Lung microvascular endothelial cell (primary cell): ENCODE data around the gene RSPO1. TPM values are rescaled to one million over a fixed set of nuclear protein-coding genes. Genes with fewer than 3 reads are reported as not detected.

Experiments
- DNase-seq, 2 donors: peaks; one replicate each; pipeline versions ENCODE4 v3.0.0 to v3.0.0-alpha.2; 2010; ENCODE audit warnings: low read depth in 2 of 2
- total RNA-seq: library from RNA; depleted of rRNA; stranded (reverse); fragments of >200 nt; gene quantifications from 2 replicates; pipeline ENCODE4 v1.2.1, GENCODE V29; 2014

Gene RSPO1
- total RNA-seq, 1 donor from 2014 or later, result not detected

DNA sequence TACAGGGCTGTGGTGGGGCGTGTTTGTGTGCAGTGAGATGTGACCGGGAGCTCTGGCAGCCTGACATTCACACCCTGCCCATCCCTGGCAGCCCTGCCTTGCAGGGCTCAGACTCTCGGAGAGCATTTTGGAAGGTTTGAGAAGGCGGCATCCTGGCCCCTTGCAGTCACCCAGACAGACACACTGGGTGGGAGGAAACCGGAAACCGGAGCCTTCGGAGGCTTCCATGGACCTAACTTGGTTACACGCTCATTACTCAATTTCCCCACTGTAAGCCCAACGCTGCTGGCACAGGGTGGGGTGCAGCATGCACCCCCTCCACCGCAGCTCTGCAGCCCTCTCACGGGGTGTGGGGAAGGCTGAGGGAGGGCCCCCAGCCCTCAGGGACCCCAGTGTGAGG is 22.2 kb upstream of the RSPO1 start:
- no peak for DNase-seq

DNA sequence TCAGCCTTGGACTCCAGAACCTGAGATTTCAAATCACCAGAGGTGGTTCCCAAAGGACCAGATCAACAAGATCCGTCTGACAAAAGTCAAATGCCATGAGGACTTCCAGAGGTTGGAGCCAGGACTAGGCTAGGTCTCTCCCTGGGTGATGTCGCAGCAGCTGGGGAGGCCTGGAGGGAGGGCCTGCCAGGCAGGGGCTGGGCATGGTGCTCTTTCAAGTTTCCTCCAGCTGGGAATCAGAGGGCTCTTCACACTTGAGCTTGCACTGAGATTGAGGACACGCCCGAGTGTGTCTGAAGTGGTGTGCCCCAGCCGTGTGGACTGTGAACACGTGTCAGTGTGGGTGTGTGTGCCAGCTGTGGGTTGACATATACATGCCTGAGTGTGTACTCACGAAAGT is 21.3 kb upstream of the RSPO1 start:
- DNase-seq, result no peak

DNA sequence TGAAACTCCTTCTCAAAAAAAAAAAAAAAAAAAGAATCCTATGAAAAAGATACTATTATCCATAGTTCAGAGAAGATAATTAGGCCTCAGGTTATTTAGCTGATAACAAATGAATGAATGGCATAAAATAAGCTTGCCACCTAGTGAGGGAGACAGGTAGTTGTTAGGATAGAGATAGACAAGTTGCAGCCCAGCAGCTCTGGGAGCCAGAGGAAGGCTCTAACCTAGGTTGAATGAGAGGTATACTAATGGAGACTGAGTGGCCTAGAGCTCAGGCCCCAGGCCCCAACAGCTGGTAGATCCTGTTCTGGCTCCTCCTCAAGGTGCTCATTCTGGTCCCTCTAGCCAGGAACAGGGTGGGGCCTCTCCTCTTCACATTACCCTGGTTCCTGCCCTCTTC is 20.6 kb upstream of the RSPO1 start:
- DNase-seq, result no peak

DNA sequence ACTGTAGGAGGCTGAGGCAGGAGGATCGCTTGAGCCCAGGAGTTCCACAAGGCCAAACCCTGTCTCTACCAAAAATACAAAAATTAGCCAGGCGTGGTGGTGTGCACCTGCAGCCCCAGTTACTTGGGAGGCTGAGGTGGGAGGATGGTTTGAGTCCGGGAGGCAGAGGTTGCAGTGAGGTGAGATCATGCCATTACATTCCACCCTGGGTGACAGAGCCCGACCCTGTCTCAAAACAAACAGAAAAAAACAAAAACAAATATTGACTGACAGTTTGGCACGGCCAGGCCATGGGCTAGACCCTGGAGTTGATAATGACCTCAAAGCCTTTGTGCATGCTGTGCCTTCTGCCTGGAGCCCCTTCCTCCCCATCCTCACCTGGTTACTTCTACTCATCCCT is 19.2 kb upstream of the RSPO1 start:
- DNase-seq, result no peak

DNA sequence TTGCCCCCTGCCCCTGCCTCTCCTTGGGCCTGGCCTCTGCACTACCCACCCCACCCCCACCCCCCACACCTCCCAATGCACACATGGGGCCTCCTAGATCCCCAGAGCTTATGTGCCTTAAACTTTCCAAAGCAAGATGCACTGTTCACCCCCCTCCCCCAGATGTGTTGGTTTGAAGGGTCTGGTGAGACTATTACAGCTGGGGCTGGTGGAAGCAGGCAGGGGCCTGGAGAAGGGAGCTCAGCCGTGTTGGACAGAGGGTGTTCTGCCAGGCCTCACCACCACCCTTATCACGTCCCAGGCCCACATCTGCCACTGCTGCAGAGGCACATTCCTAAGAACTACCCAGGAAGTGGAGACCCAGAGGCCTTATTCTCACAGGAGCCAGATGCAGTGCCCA is 18.3 kb upstream of the RSPO1 start:
- DNase-seq, result no peak

DNA sequence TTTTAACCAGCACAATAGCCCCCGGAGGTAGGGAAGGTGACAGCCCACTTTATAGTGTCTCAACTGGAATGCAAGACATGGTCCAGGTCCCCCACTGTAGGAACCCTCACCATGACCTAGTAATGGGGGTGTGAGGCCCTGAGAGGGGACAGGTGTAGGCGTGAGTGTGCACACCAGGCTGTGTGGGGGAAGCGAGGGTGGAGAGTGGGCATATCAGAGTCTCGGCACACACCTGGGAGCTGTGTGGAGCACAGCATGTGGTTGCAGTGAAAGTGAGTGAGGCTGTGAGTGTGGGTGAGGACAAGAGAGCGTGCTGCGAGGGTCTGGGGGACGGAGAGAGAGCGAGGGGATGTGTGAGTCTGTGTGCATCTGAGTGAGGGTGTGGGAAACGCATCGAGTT is 17.1 kb upstream of the RSPO1 start:
- DNase-seq, result no peak

DNA sequence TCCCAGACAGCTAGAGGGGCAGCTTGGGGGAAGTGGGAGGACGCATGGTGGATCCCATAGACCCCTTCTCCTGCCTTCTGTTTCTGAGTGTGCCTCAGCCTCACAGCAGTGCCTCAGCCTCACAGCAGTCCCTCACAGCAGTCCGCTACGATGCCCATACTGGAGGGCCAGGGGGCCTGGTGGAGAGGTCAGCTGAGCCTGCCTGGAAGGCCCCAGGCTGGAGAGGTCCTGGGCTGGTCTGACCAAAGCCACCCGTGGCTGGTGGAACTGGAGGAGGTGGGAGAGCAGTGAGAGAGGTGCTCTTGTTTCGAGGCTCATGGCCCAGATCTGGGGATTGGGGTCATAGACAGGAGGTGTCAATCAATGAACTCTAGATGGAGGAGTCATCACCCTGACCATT is 16.0 kb upstream of the RSPO1 start:
- no peak for DNase-seq

DNA sequence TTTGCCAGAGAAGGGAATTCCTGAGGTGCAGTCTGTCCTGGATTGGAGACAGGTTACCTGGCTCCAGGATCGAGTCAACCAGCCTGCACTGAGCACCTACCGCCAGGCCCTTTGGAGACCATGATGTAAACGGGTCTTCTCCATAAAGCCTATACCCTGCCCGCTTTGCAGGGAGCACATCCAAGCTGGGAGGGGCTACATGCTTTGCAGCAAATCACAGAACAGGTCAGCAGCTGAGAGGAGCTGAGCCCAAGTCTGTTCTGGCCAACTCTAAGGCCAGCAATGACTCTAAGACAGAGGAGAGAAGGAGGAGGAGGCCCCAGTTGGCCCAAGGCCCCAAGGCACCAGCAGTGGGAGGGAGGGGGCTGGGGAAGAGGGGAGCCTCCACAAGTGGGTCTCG is 15.5 kb upstream of the RSPO1 start:
- DNase-seq, result no peak

DNA sequence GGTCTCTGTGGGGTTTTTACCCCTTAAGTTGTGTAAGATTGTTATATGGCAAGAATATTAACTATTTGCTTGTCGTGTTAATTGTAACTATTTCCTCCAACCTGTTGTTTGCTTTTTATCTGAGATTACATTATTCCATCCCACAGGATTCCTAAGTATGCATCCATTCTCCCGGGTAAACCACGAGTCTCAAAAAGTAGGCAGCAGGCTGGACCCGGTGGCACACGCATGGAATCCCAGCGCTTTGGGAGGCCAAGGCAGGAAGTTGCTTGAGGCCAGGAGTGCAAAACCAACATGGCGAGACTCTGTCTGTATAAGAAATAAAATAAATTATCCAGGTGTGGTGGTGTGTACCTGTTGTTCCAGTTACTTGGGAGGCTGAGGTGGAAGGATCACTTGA is 12.6 kb upstream of the RSPO1 start:
- no peak for DNase-seq

DNA sequence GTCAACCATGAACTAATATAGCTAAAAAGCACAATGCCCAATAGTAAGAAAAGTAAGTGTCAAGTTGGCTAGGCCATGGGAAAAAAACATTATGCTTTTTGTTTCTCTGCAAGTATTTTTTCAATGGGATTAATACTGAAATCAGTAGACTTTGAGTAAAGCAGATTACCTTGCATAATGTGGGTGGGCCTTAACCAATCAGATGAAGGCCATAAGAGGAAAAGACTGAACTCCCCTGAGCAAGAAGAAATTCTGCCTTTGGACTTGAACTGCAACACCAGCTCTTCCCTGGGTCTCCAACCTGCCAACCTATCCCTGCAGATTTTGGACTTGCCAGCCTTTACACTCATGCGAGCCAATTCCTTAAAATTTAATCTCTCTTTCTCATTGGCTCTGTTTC is 6.4 kb upstream of the RSPO1 start:
- DNase-seq, result no peak

DNA sequence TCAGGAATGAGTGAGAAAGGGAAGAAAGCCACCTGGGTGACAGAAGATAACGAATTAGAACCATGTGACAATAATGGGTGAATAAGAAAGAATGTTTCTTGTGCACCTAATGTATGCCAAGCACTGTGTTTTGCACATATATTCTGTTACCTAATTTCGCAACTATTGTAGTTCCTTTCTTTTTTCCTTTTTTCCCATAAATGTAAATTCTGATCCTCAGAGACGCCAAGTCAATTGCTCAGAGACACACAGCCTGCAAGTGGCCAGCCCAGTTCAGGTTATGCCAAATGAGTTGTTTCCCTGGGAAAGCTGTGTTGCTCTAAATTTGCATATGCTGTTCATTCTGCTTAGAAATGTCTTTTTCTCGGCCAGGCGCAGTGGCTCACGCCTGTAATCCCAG is 1.7 kb upstream of the RSPO1 start:
- DNase-seq, result no peak

DNA sequence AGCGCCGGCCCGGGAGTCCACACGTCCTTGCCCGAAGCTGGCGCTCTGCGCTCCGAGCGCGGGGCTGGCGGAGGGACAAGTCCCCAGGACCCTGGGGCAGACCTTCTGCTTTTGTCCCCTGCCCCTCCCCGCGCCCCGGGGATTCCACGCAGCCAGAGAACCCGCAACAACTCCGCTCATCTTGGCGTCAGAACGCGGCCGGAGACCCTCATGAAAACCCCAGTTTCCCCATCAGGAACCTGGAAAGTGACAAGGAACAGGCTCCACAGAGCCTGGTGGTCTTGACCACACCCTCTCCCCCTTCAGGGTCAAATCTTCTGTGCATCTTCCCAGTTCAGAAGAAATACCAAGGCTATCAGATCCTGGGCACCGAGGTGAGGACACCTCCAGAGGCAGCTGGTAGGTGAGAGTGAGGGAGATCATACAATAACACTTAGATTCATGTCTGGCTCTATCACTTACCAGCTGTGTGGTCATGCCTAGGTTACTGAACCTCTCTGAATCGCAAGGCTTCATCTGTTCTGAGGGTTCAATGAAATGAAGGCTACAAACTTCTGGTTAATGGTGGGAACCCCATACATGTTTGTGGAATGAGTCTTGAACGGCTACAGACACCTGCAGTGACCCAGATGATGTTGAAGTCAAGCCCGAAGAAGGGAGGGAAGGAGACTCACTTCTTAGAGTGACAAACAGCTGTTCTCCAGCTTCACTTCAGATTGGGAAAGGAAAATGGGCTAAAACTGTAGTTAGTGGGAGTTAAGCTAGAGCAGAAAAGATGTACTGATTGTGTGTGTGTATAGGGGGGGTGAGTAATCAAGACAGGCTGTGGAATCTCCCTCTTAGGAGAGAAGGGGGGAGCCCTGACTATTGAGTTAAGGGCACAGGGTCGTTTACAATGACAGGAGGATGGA is 555 bp upstream of the RSPO1 start:
- no peak for DNase-seq

DNA sequence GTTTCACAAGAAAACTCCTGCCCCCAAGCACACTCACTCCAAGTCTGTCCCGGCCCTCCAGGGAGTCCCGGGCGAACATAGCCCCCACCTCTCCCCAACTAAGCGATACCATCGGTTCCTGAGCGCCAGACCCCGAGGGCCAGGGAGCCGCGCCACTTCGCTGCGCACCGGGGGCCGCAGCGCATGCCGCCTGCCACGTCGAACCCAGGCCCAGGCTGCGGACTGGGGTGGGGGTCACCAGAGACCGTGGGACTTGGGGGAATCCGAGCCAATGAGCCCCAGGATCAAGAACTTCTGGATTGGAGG is 801 bp downstream of the RSPO1 start:
- DNase-seq, result no peak

DNA sequence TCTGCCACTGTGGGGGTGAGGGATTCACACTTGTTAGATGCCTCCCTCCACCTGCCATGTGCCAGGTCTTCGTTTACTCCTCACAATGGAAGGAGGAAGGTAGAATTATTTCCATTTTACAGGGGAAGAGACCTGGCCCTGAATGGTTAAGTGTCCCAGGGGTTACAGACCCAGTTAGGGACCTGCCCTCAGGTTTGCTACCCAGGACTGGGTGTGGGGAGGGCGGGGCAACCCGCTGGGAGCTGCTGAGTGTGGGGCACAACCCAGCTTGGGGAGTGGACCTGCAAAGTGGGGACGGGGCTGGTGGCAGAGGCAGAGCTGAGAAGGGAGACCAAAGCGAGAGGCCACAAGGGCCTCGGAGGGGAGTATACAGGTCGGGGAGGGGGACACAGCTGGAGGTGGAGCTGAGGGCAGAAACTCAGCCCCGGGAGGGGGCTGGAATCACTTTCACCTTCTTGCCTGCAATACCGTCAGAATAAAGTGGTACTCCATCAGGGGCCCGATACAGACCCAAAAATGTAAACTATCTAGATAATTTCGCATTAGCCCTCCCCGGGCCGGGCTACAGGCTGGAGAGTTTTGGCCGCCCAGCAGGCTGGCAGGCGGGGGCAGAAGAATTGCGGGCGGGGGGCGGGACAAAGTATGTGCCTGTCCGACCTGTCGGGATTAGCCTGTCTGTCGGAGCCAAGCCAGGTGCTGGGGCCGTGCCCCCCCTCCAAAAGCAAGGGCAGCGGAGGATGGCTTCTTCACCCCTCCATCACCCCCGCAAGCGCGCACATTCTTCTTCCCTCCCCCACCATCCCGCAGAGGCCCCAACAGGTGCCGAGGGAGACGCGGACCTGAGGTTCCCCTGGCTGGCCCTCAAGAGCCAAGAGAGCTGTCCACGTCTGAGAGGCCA is 1.4 kb downstream of the RSPO1 start:
- no peak for DNase-seq

DNA sequence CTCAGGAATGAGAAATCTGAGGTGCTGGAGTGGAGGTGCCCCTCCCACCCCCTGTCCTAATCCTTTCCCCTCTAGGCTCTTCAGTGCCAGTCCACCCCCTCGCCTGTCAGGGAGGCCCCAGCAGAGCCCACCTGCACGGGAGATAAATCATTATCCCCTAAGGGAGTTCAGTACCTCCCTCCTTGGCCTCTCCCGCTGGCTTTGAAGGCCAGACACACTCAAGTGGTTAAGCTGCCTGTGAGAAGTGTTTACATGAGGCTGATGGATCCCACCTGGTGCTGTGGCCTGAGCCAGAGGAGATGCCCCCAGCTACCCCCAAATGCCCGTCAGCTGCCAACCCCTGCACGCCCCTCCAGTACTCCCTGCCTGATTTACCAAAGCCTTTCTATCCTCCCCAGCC is 3.7 kb downstream of the RSPO1 start:
- DNase-seq, result no peak

DNA sequence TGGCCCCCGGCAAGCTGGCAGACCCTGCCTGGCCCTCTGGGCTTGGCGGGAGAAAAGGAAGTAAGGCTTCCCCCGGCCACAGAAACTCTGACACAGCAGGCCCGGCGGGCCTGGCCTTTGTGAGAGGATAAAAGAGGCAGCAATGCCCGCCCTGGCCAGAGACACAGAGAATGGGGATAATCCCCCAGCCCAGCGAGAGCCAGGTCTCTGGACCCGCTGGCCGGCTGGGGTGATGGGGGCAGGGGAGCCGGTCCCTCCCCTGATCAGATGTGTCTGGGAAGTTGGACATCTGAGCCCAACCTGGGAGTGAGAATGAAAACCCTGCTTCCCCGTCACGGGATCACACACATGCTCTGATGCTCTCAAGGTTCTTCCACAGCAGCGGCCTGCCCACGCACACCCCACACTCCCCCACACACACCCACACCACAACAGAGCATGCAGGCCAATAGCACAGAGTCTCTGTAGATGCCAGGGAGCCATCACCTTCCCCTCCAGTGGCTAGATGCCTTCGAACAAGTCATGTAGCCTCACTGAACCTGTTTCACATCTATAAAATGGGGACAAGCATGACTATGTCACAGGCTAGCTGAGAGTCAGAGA is 4.2 kb downstream of the RSPO1 start:
- DNase-seq, result no peak

DNA sequence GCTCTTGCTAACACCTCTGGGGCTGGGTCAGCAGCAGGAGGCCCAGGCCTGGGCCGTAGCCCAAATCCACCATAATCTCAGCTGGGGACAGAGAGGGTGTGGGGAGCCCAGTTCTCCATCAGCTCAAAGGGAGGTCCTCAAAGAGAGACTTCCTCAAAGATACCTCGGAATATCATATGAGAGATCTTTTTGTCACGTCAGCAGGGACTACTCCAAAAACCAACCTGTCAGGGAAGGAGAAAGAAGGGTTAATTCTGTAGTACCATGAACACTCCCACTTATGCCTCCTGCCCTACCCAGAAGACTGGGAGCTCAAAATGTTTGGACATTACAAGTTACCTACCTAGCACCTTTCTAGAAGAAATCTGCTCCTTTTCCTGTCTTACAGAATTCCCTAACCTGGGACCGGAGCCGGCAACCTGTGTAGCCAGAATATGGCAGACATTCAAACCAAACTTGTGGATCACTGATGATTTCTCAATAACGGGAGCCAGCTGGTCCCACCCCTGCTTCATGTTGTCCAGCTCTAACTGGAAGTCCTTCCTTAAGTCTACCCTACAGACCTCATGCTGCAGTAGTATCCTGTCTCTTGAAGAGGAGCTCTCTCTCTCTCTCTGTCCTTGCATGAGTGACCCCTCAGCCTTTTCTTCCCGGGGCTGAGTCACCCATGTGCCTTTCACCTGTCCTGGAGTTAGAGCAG is 4.8 kb downstream of the RSPO1 start:
- no peak for DNase-seq

DNA sequence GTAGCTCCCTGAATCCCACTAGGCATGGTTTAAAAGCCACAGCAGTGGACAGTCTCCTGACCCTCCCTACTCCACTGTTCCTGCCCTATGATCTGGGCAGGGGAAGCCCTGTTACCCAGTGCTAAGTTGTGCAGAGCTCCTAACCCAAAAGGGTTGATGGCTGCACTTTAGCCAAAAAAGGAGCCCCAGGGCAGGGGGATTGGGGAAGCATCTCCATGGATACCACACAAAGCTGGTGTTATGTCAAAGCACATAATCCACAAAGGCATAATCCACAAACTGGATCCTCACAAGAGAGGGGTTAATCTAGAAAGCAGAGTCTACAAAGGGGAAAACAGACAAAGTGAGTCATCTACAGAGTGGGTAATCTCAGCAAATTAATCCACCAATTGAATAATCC is 5.7 kb downstream of the RSPO1 start:
- no peak for DNase-seq

DNA sequence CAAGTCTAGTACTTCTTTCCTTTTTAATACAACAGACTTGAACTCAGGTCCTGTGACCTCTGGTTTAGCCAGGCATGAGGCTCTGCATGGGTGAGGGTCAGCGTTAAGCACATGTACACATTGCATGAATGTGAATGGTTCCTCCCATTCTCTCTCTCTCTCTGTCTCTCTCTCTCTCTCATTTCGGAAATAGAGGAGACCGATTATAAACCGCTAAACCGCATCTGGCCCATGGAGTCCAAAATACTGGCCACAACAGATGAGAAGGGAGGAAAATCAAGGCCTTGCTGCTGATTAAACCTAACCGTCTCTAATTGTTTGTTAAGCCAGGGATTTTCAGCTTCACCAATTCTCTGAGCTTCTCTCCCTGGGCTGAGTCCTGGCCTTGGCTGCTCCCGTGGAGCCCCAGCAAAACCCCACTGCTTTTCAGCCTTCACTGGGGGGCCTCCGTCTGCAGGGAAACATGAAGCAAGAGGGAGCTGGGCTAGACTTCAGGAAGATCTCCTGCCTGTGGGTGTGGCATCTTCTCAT is 6.6 kb downstream of the RSPO1 start:
- no peak for DNase-seq

DNA sequence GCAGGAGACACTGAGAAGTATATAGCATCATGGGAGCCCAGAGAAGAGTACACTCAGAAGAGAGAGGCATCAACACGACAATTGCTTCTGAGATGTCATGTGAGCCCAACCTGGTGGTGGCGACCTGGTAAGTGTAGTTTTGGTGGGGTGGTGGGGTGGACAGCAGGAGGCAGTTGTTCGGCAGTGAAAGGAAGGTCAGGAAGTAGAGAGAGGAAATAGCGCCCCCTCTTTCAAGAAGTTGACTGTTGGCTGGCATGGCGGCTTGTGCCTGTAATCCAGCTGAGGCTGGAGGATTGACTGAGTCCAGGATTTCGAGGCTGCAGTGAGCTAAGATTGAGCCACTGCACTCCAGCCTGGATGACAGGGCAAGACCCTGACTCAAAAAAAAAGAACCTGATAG is 12.6 kb downstream of the RSPO1 start:
- DNase-seq, result no peak

DNA sequence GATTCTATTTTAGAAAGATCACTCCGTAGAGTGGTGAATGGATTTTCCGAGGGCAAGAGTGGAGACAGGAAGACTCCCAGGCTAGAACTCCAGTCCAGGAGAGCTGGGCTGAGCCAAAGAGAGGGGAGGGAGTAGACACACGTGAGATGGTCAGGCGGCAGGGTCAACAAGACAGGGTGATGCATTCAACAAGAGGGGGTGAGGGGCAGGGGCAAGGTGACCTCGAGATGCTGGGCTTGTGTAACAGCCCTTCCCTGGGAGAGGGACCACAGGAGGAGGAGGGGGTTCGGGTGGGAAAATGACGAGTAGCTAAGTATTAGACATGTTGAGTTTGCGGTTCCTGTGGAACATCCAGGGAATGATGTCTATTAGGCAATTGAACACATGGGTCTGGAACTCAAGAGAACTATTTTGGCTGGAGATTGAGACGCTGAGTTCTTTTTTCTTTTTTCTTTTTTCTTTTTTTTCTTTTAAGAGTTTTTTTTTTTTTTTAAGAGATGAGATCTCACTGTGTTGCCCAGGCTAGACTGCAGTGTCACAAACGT is 13.3 kb downstream of the RSPO1 start:
- DNase-seq, result no peak
